GM18517 (cell line): ENCODE measurements around the gene LRRN3.
A peak's percentile ranks its signal among the peaks of the same experiment; 100 is the strongest.
"Not testable (repeated sequence)": the region's sequence is repeated elsewhere in the genome, so short reads cannot be mapped to it uniquely, and the experiment has no call there.

Source experiments
- ATAC-seq: cut with Tn5 transposase; IDR thresholded peaks from one replicate; pipeline ENCODE4 v1.9.1; 2021; ENCODE audit warnings: mild to moderate bottlenecking, moderate library complexity; ENCODE audit not compliant: unreplicated experiment

LRRN3 gene

GRCh38 chr7:111090846-111091245 lies at the start of gene LRRN3:
LRRN3 (plus strand) TSS chr7:111091127; CDS start chr7:111122773, 31,646 bp downstream.
- no peak for ATAC-seq

- ATAC-seq: no peak
These were observed 49.4 kb upstream of the LRRN3 start for GRCh38 chr7:111041577-111041976.

GRCh38 chr7:111042842-111043241 lies 48.1 kb upstream of the LRRN3 start:
- no peak for ATAC-seq

- ATAC-seq: peak; percentile 94
These were observed 47.4 kb upstream of the LRRN3 start for GRCh38 chr7:111043561-111043960.

GRCh38 chr7:111045449-111045848 lies 45.5 kb upstream of the LRRN3 start:
- ATAC-seq: no peak

GRCh38 chr7:111047595-111047994 lies 43.3 kb upstream of the LRRN3 start:
- ATAC-seq: no peak

GRCh38 chr7:111049971-111050680 lies 40.8 kb upstream of the LRRN3 start:
- ATAC-seq: no peak

GRCh38 chr7:111050875-111051416 lies 40.0 kb upstream of the LRRN3 start:
- no peak for ATAC-seq

GRCh38 chr7:111051832-111052231 lies 39.1 kb upstream of the LRRN3 start:
- no peak for ATAC-seq

- no peak for ATAC-seq
These were observed 37.9 kb upstream of the LRRN3 start for GRCh38 chr7:111053035-111053434.

GRCh38 chr7:111056371-111056770 lies 34.6 kb upstream of the LRRN3 start:
- no peak for ATAC-seq

GRCh38 chr7:111057066-111057465 lies 33.9 kb upstream of the LRRN3 start:
- ATAC-seq: no peak

- ATAC-seq: no peak
These were observed 31.1 kb upstream of the LRRN3 start for GRCh38 chr7:111059833-111060232.

GRCh38 chr7:111063166-111063565 lies 27.8 kb upstream of the LRRN3 start:
- no peak for ATAC-seq

- ATAC-seq: no peak
These were observed 23.7 kb upstream of the LRRN3 start for GRCh38 chr7:111067251-111067650.

- ATAC-seq: no peak
These were observed 23.2 kb upstream of the LRRN3 start for GRCh38 chr7:111067682-111068081.

- ATAC-seq: no peak
These were observed 22.3 kb upstream of the LRRN3 start for GRCh38 chr7:111068618-111069017.

GRCh38 chr7:111071556-111071955 lies 19.4 kb upstream of the LRRN3 start:
- ATAC-seq: no peak

- ATAC-seq: not testable (repeated sequence)
These were observed 18.3 kb upstream of the LRRN3 start for GRCh38 chr7:111072658-111073057.

- ATAC-seq: no peak
These were observed 16.7 kb upstream of the LRRN3 start for GRCh38 chr7:111074071-111074747.

GRCh38 chr7:111074748-111075146 lies 16.2 kb upstream of the LRRN3 start:
- ATAC-seq: no peak

GRCh38 chr7:111075498-111075897 lies 15.4 kb upstream of the LRRN3 start:
- ATAC-seq: no peak
